MM.1S (cell line): ENCODE data around the gene NNAT.

Experiments
- EZH2 ChIP-seq: fragments of 300-600 bp; sonication (generic); optimal IDR thresholded peaks from 2 replicates; pipeline ENCODE3; 2017; ENCODE audit warnings: low read depth, mild to moderate bottlenecking, antibody characterized with exemption, low read length, mixed read lengths
- TF ChIP-seq, protein P1 (sequence below): fragments of 300-600 bp; sonication (generic); IDR thresholded peaks from 2 replicates; pipeline ENCODE4 v1.5.1; 2016; ENCODE audit warnings: antibody characterized with exemption, low read length, mixed read lengths

DNA sequence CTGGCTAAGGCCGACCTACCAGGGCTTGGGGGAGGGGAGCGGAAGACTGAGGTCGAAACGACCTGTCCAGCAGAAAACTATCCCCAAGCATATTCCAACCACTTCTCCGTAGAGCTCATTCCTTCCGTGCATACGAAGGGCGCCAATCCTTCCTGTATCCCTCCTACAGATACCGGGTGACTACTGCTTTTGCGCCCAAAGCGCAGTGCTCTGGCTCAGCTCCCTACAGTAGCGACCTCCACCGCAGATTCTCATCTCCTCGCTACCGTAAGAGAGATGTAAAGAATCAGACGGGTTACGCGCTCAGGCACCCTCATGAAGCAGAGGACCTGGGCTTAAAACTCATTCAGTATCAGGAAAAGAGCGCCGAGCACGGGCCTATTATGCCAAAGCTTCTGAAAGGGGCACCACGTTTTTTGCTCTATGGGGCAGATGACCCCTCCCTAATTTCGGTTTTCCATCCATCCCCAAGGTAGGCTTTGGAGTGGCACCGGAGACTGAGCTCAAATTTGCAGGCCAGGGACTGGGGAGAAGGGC is 563 bp upstream of the NNAT start:
- TF ChIP-seq EZH2, result no peak
- TF ChIP-seq, protein P1, sequence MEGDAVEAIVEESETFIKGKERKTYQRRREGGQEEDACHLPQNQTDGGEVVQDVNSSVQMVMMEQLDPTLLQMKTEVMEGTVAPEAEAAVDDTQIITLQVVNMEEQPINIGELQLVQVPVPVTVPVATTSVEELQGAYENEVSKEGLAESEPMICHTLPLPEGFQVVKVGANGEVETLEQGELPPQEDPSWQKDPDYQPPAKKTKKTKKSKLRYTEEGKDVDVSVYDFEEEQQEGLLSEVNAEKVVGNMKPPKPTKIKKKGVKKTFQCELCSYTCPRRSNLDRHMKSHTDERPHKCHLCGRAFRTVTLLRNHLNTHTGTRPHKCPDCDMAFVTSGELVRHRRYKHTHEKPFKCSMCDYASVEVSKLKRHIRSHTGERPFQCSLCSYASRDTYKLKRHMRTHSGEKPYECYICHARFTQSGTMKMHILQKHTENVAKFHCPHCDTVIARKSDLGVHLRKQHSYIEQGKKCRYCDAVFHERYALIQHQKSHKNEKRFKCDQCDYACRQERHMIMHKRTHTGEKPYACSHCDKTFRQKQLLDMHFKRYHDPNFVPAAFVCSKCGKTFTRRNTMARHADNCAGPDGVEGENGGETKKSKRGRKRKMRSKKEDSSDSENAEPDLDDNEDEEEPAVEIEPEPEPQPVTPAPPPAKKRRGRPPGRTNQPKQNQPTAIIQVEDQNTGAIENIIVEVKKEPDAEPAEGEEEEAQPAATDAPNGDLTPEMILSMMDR, result no peak
